Measurements from ENCODE around the gene RPP40. TPM values are rescaled to one million over a fixed set of nuclear protein-coding genes. Genes with fewer than 3 reads are reported as not detected.

RPP40 gene
- polyA plus RNA-seq, 3 donors: 1.7 to 11.1 (median 7.4) TPM

- Mint-ChIP-seq H3K9me3 (peaks cover 0 to 2% (median 0%) of the 10 kb centered on the region in 7 donors), H3K27me3 (ENCODE audit: low read depth in 3 of 3) (no peaks in the 10 kb centered on the region), H3K36me3 (peaks cover 43 to 53% of the 10 kb centered on the region in 2 donors), H3K4me3 (no peak overlapping the region), H3K27ac (peak overlapping the region in 1 of 7 donors; percentile 13), H3K4me1 (no peaks in the 10 kb centered on the region)
- no peak overlapping the region for H3K27ac ChIP-seq (ENCODE audit: low read depth in 1 of 2, low read length in 2 of 2)
- intact Hi-C loops (cut with micrococcal nuclease): no loop called here
- peaks cover 16 to 46% of the 10 kb centered on the region in 2 donors for H3K36me3 ChIP-seq (replicated peaks in 1 of 2; ENCODE audit: control insufficient read depth in 1 of 2, insufficient read depth in 2 of 2, low read length in 2 of 2)
- no peak overlapping the region for H3K9ac ChIP-seq (ENCODE audit: insufficient read depth, low read length, poor library complexity, severe bottlenecking)
- H2AFZ ChIP-seq (ENCODE audit: insufficient read depth, low read depth, low read length, poor library complexity, severe bottlenecking): no peak overlapping the region
- H3K4me3 ChIP-seq (replicated peaks in 1 of 3; ENCODE audit: low read depth in 2 of 3, low read length in 3 of 3): no peak overlapping the region
- no peaks in the 10 kb centered on the region for H3K79me2 ChIP-seq (ENCODE audit: insufficient read depth, low read length)
- no peak for DNase-seq
- H3K4me2 ChIP-seq (replicated peaks; ENCODE audit: extremely low read depth, low read length, poor library complexity, severe bottlenecking): no peak overlapping the region
- H4K20me1 ChIP-seq (ENCODE audit: insufficient read depth, low read length): no peaks in the 10 kb centered on the region
- peaks cover under 1% of the 10 kb centered on the region in 2 donors for H3K4me1 ChIP-seq (ENCODE audit: control insufficient read depth in 1 of 2, insufficient read depth in 2 of 2, low read length in 2 of 2)
- TF ChIP-seq CTCF (IDR thresholded peaks at IDR 0.05): no peak
- no peaks in the 10 kb centered on the region for H3K9me3 ChIP-seq (replicated peaks in 1 of 2; ENCODE audit: control insufficient read depth in 1 of 2, insufficient read depth in 1 of 2, low read length in 2 of 2)
- no peaks in the 10 kb centered on the region for H3K27me3 ChIP-seq (ENCODE audit: control insufficient read depth in 2 of 2, insufficient read depth in 2 of 2, low read length in 2 of 2)
- WGBS (ENCODE audit: insufficient coverage): 100% methylated on average over 1 of the region's 6 CpGs
These were observed 6.0 kb downstream of the RPP40 start for GRCh38 chr6:4997862-4998261.

- no peak for DNase-seq
- H4K20me1 ChIP-seq (ENCODE audit: insufficient read depth, low read length): no peaks in the 10 kb centered on the region
- no peak overlapping the region for H3K4me3 ChIP-seq (replicated peaks in 1 of 3; ENCODE audit: low read depth in 2 of 3, low read length in 3 of 3)
- H3K27ac ChIP-seq (ENCODE audit: low read depth in 1 of 2, low read length in 2 of 2): no peak overlapping the region
- Mint-ChIP-seq H3K27me3 (ENCODE audit: low read depth in 3 of 3) (no peaks in the 10 kb centered on the region), H3K9me3 (peaks cover 0 to 3% (median 0%) of the 10 kb centered on the region in 7 donors), H3K4me3 (no peak overlapping the region), H3K4me1 (no peaks in the 10 kb centered on the region), H3K27ac (no peak overlapping the region), H3K36me3 (peaks cover 42 to 44% of the 10 kb centered on the region in 2 donors)
- H3K4me2 ChIP-seq (replicated peaks; ENCODE audit: extremely low read depth, low read length, poor library complexity, severe bottlenecking): no peak overlapping the region
- H3K27me3 ChIP-seq (ENCODE audit: control insufficient read depth in 2 of 2, insufficient read depth in 2 of 2, low read length in 2 of 2): no peaks in the 10 kb centered on the region
- no peak overlapping the region for H3K9ac ChIP-seq (ENCODE audit: insufficient read depth, low read length, poor library complexity, severe bottlenecking)
- intact Hi-C loops (cut with micrococcal nuclease): no loop called here
- H3K79me2 ChIP-seq (ENCODE audit: insufficient read depth, low read length): no peaks in the 10 kb centered on the region
- H3K4me1 ChIP-seq (ENCODE audit: control insufficient read depth in 1 of 2, insufficient read depth in 2 of 2, low read length in 2 of 2): no peaks in the 10 kb centered on the region
- H3K36me3 ChIP-seq (replicated peaks in 1 of 2; ENCODE audit: control insufficient read depth in 1 of 2, insufficient read depth in 2 of 2, low read length in 2 of 2): peaks cover 16 to 37% of the 10 kb centered on the region in 2 donors
- WGBS (ENCODE audit: insufficient coverage): no CpG with 5 or more reads among the region's 3 CpGs
- no peak overlapping the region for H2AFZ ChIP-seq (ENCODE audit: insufficient read depth, low read depth, low read length, poor library complexity, severe bottlenecking)
- no peaks in the 10 kb centered on the region for H3K9me3 ChIP-seq (replicated peaks in 1 of 2; ENCODE audit: control insufficient read depth in 1 of 2, insufficient read depth in 1 of 2, low read length in 2 of 2)
- no peak for TF ChIP-seq CTCF (IDR thresholded peaks at IDR 0.05)
These were observed 9.1 kb downstream of the RPP40 start for GRCh38 chr6:4994741-4995140.
